ENCODE results near the gene SLCO2A1. TPM values are rescaled to one million over a fixed set of nuclear protein-coding genes. Genes with fewer than 3 reads are reported as not detected.

The SLCO2A1 gene
- total and polyA plus RNA-seq, 2 experiments from 2014 or later, result 0.31 to 1.0 TPM

- peaks cover 36% of the 10 kb centered on the region for H3K27me3 Mint-ChIP-seq (ENCODE audit: insufficient read depth, low read depth, poor library complexity)
Measured at GRCh38 chr3:133895208-133896001, 134.3 kb downstream of the SLCO2A1 start, which contains the start of gene RAB6B. Gene RAB6B, minus strand, starts transcription at chr3:133895882. Its CDS starts 416 bp downstream, at chr3:133895466.

More at GRCh38 chr3:133895208-133896001, 134.3 kb downstream of the SLCO2A1 start, which contains the start of gene RAB6B:
- peaks cover 12% of the 10 kb centered on the region for H3K4me1 Mint-ChIP-seq
- H3K9me3 Mint-ChIP-seq, result no peaks in the 10 kb centered on the region
- H3K79me2 ChIP-seq (replicated peaks; ENCODE audit: insufficient read depth), result no peaks in the 10 kb centered on the region; the same call in 1 of the 2 replicates
- no peaks in the 10 kb centered on the region for H3K9me2 ChIP-seq (ENCODE audit: insufficient read depth)
- H3K4me1 ChIP-seq (ENCODE audit: insufficient read depth), result peaks cover 5% of the 10 kb centered on the region
- peak within 1 kb of the TSS; percentile 99 for H2AFZ ChIP-seq
- TF ChIP-seq JUNB (IDR thresholded peaks at IDR 0.05; ENCODE audit: unreplicated experiment) (no peak), ZNF331 (CRISPR knock-in tag; IDR thresholded peaks at IDR 0.05; ENCODE audit: low read depth) (no peak), POLR2AphosphoS5 (IDR thresholded peaks at IDR 0.05; ENCODE audit: low read depth) (no peak), CTCF (conservative IDR thresholded peaks at IDR 0.05; ENCODE audit: low read depth in 2 of 2) (no peak)
- TF ChIP-seq, protein P1, sequence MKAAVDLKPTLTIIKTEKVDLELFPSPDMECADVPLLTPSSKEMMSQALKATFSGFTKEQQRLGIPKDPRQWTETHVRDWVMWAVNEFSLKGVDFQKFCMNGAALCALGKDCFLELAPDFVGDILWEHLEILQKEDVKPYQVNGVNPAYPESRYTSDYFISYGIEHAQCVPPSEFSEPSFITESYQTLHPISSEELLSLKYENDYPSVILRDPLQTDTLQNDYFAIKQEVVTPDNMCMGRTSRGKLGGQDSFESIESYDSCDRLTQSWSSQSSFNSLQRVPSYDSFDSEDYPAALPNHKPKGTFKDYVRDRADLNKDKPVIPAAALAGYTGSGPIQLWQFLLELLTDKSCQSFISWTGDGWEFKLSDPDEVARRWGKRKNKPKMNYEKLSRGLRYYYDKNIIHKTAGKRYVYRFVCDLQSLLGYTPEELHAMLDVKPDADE (IDR thresholded peaks at IDR 0.05), result no peak
- TF ChIP-seq, protein P2, sequence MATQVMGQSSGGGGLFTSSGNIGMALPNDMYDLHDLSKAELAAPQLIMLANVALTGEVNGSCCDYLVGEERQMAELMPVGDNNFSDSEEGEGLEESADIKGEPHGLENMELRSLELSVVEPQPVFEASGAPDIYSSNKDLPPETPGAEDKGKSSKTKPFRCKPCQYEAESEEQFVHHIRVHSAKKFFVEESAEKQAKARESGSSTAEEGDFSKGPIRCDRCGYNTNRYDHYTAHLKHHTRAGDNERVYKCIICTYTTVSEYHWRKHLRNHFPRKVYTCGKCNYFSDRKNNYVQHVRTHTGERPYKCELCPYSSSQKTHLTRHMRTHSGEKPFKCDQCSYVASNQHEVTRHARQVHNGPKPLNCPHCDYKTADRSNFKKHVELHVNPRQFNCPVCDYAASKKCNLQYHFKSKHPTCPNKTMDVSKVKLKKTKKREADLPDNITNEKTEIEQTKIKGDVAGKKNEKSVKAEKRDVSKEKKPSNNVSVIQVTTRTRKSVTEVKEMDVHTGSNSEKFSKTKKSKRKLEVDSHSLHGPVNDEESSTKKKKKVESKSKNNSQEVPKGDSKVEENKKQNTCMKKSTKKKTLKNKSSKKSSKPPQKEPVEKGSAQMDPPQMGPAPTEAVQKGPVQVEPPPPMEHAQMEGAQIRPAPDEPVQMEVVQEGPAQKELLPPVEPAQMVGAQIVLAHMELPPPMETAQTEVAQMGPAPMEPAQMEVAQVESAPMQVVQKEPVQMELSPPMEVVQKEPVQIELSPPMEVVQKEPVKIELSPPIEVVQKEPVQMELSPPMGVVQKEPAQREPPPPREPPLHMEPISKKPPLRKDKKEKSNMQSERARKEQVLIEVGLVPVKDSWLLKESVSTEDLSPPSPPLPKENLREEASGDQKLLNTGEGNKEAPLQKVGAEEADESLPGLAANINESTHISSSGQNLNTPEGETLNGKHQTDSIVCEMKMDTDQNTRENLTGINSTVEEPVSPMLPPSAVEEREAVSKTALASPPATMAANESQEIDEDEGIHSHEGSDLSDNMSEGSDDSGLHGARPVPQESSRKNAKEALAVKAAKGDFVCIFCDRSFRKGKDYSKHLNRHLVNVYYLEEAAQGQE (IDR thresholded peaks at IDR 0.05; ENCODE audit: unreplicated experiment), result no peak
- H3K27me3 ChIP-seq (ENCODE audit: insufficient read depth), result peaks cover 49% of the 10 kb centered on the region
- no peak within 1 kb of the TSS for H3K27ac Mint-ChIP-seq
- H4K20me1 ChIP-seq (replicated peaks; ENCODE audit: insufficient read depth), result no peaks in the 10 kb centered on the region
- ATAC-seq (peak; percentile 81), DNase-seq (ENCODE audit: low spot score) (peak; percentile 83)
- H3F3A ChIP-seq (replicated peaks; ENCODE audit: low read depth), result no peaks in the 10 kb centered on the region
- H3K36me3 ChIP-seq (ENCODE audit: insufficient read depth), result no peaks in the 10 kb centered on the region
- H3K36me3 Mint-ChIP-seq (ENCODE audit: low read depth), result no peaks in the 10 kb centered on the region
- H3K4me2 ChIP-seq, result peak within 1 kb of the TSS; percentile 95
- peak within 1 kb of the TSS; percentile 94 for H3K4me3 ChIP-seq
- no peak within 1 kb of the TSS for H3K27ac ChIP-seq (ENCODE audit: low read depth)
- H3K4me3 Mint-ChIP-seq, result peak within 1 kb of the TSS; percentile 86

Measured in GM23338 (cell line).